Nephron progenitor cell (in vitro differentiated cells): ENCODE results near the gene RAB7B.
"Not testable (repeated sequence)": the region's sequence is repeated elsewhere in the genome, so short reads cannot be mapped to it uniquely, and the experiment has no call there.

Source experiments
- DNase-seq: peaks from one replicate; pipeline ENCODE4 v3.0.0; 2021
- H3K27ac Mint-ChIP-seq: 2 replicates; pipeline ENCODE4 v1.8.0; 2021; ENCODE audit warnings: mild to moderate bottlenecking, moderate library complexity, mixed read lengths
- H3K27me3 Mint-ChIP-seq: 2 replicates; pipeline ENCODE4 v1.8.0; 2021; ENCODE audit warnings: mild to moderate bottlenecking, low read depth, mixed read lengths; ENCODE audit not compliant: poor library complexity
- H3K36me3 Mint-ChIP-seq: 2 replicates; pipeline ENCODE4 v1.8.0; 2021; ENCODE audit warnings: low read depth, mixed read lengths
- H3K4me1 Mint-ChIP-seq: 2 replicates; pipeline ENCODE4 v1.8.0; 2021; ENCODE audit warnings: mixed read lengths
- H3K4me3 Mint-ChIP-seq: 2 replicates; pipeline ENCODE4 v1.8.0; 2021; ENCODE audit warnings: mild to moderate bottlenecking, moderate library complexity, mixed read lengths
- H3K9me3 Mint-ChIP-seq: 2 replicates; pipeline ENCODE4 v1.8.0; 2021; ENCODE audit warnings: mild to moderate bottlenecking, moderate library complexity, mixed read lengths
- CTCF ChIP-seq: fragments of 200-600 bp; sonication (generic); IDR thresholded peaks from 2 replicates; pipeline ENCODE4 v1.5.0; 2021; ENCODE audit warnings: antibody characterized with exemption

Gene RAB7B

GRCh38 chr1:205998457-205999241 lies 4.5 kb downstream of the RAB7B start:
- Mint-ChIP-seq H3K9me3 (peaks cover 9% of the 10 kb centered on the region), H3K4me3 (no peak overlapping the region), H3K27me3 (peaks cover 6% of the 10 kb centered on the region), H3K36me3 (no peaks in the 10 kb centered on the region), H3K4me1 (peaks cover 45% of the 10 kb centered on the region), H3K27ac (peak overlapping the region; percentile 60)
- no peak for TF ChIP-seq CTCF
- peak; percentile 51 for DNase-seq

GRCh38 chr1:205996641-205997040 lies 6.6 kb downstream of the RAB7B start:
- H3K4me1 Mint-ChIP-seq, result peaks cover 37% of the 10 kb centered on the region
- H3K9me3 Mint-ChIP-seq, H3K36me3 Mint-ChIP-seq, H3K27ac Mint-ChIP-seq, H3K4me3 Mint-ChIP-seq, DNase-seq, H3K27me3 Mint-ChIP-seq: not testable (repeated sequence)

- DNase-seq, result no peak
- TF ChIP-seq CTCF, result no peak
- H3K9me3 Mint-ChIP-seq, result peaks cover 5% of the 10 kb centered on the region
- peaks cover 48% of the 10 kb centered on the region for H3K4me1 Mint-ChIP-seq
- H3K27me3 Mint-ChIP-seq, result peaks cover 6% of the 10 kb centered on the region
- no peaks in the 10 kb centered on the region for H3K36me3 Mint-ChIP-seq
- H3K4me3 Mint-ChIP-seq, result no peak overlapping the region
- H3K27ac Mint-ChIP-seq, result no peak overlapping the region
These were observed 8.8 kb downstream of the RAB7B start for GRCh38 chr1:205994346-205994745.

- no peak for DNase-seq
- no peaks in the 10 kb centered on the region for H3K9me3 Mint-ChIP-seq
- no peak for TF ChIP-seq CTCF
- H3K27me3 Mint-ChIP-seq, result peaks cover 5% of the 10 kb centered on the region
- no peak overlapping the region for H3K4me3 Mint-ChIP-seq
- H3K36me3 Mint-ChIP-seq, result no peaks in the 10 kb centered on the region
- no peak overlapping the region for H3K27ac Mint-ChIP-seq
- H3K4me1 Mint-ChIP-seq, result peaks cover 41% of the 10 kb centered on the region
These were observed 10.1 kb downstream of the RAB7B start for GRCh38 chr1:205993068-205993467.

- Mint-ChIP-seq H3K36me3 (no peaks in the 10 kb centered on the region), H3K4me3 (no peak overlapping the region), H3K27ac (no peak overlapping the region), H3K4me1 (peaks cover 34% of the 10 kb centered on the region), H3K27me3 (peaks cover 3% of the 10 kb centered on the region), H3K9me3 (no peaks in the 10 kb centered on the region)
- TF ChIP-seq CTCF, result no peak
- DNase-seq, result no peak
These were observed 10.8 kb downstream of the RAB7B start for GRCh38 chr1:205992218-205992882.

- no peak overlapping the region for H3K4me3 Mint-ChIP-seq
- peaks cover 3% of the 10 kb centered on the region for H3K27me3 Mint-ChIP-seq
- no peak overlapping the region for H3K27ac Mint-ChIP-seq
- H3K36me3 Mint-ChIP-seq, result no peaks in the 10 kb centered on the region
- peaks cover 23% of the 10 kb centered on the region for H3K4me1 Mint-ChIP-seq
- H3K9me3 Mint-ChIP-seq, result no peaks in the 10 kb centered on the region
- TF ChIP-seq CTCF, result no peak
- DNase-seq, result no peak
These were observed 12.0 kb downstream of the RAB7B start for GRCh38 chr1:205991237-205991636.
